Dedifferentiated amniotic fluid mesenchymal stem cell (primary cell): ENCODE data around the gene NWD2.
"Not testable (repeated sequence)": the region's sequence is repeated elsewhere in the genome, so short reads cannot be mapped to it uniquely, and the experiment has no call there.

ENCODE experiments used
- DNase-seq: peaks from one replicate; pipeline ENCODE4 v3.0.0-alpha.2; 2016; ENCODE audit errors: extremely low spot score

Gene NWD2, protein sequence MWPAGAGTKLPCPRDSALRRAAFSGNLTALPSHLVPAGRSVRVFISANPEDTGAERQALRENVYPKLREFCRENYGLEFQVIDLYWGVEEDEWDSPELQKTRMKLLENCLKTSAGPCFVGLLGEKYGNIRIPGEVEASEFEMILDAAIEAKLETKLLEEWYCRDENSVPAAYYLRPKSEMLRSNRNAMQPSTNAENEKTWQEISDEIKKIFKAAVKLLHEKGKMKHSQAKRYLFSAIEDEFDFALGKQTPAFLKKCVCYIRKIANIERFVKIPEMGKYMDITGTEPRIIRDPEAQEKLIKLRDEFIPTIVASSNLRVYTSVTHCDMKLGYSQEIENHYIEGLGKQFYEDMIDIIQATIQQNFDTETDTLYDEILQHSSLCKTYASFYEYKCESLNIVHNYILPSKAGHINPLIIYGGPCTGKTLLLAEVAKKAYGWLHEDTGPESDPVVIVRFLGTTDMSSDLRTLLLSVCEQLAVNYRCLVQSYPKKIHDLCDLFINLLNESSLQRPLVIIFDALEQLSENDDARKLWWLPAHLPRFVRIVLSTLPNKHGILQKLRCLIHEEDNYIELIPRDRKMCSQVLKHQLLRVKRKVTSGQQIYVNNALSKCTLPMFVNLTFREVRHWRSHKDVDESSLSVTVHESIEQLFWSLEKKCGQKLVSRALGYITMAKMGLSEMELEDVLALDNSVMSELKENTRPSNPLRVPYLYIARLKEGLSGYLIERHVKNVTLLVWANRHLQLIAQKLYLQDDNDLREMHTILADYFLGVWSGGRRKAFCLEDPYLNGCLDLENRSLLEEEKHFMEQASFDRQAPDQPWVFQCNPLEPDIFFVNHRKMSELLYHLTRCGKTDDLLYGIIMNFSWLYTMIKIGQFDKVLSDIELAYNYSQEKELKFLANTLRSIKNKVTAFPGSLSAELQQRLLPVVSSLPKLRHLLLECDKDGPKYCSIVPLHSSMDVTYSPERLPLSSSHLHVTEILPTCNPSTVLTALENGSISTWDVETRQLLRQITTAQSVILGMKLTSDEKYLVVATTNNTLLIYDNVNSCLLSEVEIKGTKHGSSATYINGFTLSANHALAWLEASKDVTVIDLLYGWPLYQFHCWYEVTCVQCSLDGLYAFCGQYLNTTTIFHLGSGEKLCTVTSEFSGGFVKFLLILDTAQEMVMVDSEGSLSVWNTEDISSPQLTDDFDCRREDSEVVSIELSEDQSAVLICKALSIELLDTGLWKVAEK (N-terminal part only)

DNA sequence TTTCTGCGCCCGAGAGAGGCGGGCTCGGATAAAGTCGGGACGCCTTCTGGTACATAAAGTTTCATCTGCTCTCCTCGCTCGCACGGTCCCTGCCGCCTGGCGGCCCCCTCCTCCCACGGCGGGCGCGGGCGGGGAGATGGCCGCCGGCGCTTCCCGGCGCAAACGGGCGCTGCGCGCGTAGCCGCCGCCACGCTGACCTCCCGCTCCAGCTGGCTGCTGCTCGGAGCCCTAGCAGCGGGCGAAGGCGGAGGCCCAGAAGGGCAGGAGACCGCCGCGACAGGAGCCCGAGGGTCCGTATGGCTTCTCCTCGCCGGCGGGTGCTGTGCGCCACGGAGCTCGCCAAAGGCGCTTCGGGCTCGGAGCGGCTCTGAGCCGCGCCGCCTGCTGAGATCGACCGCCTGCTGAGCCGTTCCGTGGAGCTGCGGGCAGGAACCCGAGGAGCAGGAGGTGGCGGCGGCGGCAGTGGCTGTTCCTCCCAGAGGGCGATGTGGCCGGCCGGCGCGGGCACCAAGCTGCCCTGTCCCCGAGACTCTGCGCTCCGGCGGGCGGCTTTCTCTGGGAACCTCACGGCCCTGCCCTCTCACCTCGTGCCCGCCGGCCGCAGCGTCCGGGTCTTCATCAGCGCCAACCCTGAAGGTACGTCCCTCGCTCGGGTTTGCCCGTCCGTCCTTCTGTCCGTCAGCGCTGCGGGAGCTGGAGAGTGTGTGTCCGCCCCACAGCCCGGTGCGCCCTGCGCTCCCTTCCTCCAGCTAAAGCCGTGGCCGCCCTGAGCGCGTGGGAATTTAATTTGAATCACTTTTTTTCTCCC is at the start of gene NWD2:
TSS of gene NWD2 (plus strand) at position 161 of the 808 bp plus-strand sequence. CDS start at position 486, 325 bp downstream.
- no peak for DNase-seq

DNA sequence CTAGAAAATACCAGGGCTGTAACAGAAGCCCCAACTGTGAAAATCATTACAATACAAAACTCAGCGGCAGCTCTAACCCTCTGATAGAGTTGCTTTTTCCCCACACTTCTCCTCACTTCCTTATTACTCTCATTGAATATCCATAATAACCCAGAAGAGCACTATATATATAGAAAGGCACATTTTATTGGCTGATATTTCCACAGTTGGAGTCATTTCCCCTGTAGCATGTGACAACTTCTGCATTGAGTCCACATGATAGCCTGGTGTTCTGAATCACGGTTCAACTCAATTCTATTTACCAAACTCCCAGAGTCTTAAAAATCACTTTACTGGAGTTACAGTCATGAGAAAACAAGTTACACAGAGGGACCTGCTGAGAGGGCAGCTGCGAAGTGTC is 46.6 kb upstream of the NWD2 start:
- no peak for DNase-seq

DNA sequence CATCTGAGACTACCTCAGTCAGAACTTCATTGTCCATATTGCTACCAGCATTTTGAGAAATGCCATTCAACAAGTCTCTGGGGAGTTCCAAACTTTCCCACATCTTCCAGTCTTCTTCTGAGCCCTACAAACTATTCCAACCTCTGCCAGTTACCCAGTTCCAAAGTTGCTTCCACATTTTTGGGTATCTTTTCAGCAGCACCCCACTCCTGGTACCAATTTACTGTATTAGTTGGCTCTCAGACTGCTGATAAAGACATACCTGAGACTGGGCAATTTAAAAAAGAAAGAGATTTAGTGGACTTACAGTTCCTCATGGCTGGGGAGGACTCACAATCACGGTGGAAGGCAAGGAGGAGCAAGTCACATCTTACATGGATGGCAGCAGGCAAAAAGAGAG is 39.8 kb upstream of the NWD2 start:
- DNase-seq = not testable (repeated sequence)

DNA sequence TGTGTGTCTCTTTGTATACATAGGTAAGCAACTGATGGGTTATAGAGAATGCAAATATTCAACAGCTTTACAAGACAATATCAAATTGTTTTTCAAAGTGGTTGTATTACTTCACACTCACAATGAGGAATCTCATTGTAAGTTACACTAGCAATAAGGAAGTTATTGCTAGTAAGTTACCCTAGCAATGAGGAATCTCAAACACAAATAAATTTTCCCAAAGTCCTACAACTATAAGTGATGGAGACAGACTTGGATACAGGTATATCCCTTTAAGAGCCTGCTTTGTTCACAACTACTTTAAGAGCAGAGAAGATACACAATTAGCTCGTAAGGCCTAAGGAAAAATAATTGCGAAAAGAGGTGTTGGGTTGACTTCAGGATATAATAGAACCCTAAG is 28.3 kb upstream of the NWD2 start:
- no peak for DNase-seq

DNA sequence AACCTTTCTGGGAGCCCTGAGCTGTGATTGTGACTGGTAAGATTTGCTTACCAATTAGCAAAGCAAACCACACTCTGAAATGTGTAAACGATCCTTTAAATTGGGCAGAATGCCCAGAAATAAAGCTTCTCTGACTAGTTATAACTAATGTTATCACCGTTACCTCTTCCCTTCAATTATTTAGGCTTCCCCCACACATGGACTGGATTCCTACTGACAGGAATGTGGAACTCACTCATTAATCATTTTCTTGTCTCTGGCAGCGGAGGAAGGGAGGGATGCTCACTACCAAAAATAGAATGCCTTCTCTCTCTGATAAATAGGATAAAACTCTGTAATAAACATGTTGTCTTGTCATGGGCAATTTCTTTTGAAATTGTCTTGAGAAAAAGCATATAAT is 25.3 kb upstream of the NWD2 start:
- DNase-seq = no peak

DNA sequence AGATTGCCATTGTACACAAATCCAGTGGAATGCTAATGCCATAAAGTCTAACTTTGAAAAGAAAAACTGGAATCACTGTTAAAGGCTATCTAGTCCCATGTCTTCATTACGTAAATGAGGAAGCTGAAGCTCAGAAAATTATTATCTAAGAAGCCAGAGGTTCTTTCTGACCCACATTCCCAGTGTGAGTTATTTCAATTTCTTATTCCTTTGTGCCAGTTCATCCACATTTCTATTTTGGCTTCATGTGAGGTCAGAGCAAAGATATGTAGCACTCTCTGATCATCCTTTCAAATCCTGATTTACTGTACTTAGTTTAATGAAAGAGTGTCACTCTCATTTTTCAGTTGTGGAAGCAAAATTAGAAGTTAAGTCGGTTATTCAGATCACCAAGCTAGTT is 24.6 kb upstream of the NWD2 start:
- no peak for DNase-seq

GRCh38 chr4:37220685-37221084 is 23.9 kb upstream of the NWD2 start:
- DNase-seq = no peak

DNA sequence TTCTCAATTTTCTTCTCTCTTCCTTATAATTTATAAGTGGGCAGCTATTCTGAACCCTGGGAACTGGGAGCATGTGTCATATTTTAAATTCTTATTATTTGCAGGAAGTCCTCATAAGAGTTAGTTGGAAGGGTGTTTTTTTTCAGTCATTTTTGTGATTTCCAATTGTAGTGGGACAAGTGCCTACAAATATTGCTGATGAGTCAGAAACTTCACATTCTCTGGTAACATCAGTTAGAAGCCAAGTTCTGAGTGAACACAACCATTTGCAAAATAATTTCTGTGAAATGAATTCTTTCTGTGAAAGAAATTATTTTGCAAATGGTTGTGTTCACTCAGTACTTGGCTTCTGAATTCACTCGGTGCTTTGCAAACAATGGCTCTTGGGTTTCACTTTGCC is 20.8 kb upstream of the NWD2 start:
- no peak for DNase-seq

- no peak for DNase-seq
Measured at GRCh38 chr4:37224854-37225253, 19.7 kb upstream of the NWD2 start.

DNA sequence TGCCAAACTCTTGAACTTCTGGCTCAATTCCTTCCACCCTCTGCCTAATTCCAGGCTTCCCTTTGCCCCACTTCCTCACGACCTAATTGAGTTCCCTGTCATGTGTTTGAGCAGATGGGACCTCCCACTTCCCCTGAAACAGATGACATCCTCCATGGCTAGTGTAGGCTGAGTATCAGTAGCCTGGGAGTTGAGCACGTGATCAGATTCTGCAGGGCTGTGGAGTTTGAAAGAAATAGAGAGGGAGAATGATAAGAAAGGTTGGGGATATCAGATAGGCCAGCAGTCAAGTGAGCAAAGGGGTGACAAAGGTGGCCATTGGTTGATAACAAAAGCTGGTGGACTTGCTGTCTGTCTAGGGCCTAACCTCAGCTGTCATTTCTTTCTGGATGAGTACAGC is 18.8 kb upstream of the NWD2 start:
- DNase-seq = no peak

DNA sequence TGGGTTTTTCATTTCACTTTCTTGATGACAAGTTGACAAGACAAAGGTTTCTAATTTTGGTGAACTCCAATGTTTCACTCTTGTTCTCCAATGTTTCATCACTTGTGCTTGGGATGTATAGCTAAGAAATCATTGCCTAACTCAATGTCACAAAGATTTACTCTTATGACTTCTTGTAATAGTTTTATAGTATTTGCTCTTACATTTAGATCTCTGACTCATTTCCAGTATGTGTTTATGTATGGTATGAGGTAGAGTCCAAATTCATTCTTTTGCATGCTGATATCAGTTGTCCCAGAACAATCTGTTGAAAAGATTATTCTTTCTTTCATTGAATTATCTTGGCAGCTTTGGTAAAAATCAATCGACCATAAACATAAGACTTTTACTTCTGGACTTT is 12.2 kb upstream of the NWD2 start:
- DNase-seq = no peak

DNA sequence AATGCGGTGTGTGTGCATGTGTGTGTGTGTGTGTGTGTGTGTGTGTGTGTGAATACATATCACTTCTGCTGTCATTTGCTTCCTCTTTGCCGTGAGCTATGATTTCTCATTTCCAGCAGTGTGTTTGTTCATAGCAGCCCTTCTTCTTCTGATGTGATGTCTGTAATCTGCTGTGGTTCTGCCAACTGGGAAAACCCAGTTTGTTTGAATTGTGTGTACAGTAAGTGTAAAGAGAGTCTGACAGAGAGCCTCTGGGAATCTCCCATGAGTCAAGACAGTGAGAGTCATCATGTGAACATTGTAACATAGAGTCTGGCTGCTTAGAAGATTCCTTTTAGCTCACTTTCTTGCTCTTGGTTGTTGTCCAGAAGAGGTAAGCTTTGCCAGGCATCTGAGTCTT is 8.4 kb upstream of the NWD2 start:
- DNase-seq = no peak

DNA sequence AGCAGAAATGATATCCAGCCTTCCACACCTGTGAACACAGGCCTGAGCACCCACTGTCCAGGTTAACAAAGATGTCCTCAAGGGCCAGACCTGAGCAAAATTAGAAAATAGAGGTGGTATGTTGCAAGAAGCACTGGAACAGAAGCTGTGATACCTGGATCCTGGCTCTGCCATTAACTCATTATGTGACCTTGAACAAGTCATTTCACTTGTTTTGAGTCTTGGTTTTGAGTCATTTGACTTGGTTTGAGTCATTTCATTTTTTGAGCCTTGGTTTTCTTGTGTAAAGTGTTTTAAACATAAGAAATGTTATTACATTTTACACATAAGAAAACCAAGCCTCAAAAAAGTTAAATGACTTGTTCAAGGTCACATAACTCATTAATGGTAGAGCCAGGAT is 2.9 kb upstream of the NWD2 start:
- DNase-seq = no peak

DNA sequence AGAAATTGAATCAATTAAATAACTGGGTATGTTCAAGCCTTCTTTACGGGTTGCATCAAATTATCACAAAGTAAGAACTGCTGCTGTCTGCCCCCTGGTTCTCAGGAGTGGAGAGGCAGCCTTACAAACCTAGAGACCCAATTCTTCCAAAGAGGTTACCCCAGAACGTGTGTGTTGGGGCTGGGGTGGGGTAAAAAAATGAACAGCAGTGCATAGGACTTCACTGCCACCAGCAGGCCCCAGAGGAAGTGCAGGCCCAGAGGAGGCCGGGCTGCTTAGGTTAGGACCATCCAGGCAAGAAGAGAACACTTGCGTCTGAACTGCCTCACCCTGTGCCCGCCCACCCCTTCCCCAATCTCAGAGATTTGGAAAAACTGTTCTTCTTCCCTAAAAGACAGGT is 1.5 kb upstream of the NWD2 start:
- DNase-seq = no peak

- DNase-seq = no peak
Measured at GRCh38 chr4:37243722-37244582, 591 bp upstream of the NWD2 start.

- no peak for DNase-seq
Measured at GRCh38 chr4:37245391-37245954, 930 bp downstream of the NWD2 start.

DNA sequence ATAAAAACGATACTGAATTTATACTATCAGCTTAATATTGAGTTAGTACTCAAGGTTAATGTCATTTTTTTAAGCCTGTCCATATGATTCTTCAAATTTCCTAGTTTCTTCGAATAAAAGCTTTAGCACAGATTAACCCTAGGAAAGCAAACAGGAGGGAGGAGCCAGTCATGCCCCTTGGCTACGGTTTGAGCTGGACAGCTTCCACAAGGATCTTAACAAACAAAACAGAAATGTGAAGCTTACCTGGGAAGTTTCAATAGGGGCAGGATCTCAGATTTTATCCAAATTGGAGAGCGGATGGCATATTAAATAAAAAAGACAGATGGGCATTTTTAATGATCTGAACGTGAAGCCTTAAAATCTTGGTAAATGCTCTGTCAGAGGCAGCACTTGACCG is 2.3 kb downstream of the NWD2 start:
- no peak for DNase-seq

DNA sequence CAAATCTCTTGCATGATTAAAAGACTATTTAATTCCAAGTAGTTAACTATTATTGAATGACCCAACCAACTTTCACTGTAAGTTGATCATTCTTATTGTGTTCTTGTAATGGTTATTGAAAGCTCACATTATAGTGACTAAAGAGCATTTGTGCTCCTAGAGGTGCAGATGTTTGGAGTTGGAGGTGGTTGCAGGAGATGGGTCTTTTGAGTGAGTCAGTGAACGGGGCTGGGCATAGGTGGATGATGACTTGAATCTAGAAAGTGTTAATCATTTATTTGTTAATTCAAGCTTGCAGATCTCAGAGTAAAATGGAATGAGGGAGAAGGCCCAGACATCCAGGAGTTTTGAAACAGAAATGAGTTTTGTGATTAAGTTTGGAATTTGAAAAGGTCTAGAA is 13.7 kb downstream of the NWD2 start:
- DNase-seq = no peak

DNA sequence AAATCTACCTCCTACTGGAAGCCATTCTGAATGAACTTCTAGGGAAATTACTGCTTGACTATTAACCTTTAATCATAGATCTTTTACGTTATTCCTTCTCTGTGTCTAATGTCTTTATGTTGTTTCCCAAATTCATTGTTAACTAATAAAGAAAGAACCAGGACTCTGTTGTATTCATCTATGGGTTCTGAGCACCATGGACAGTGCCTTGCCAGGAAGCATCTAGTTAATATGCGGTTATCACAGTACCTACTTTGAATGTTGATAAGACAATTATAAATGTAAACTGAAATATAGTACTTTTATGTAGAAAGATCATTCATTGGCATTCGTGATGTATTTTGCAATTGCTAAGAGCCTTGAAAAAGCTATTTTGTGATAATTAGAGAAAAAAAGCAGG is 23.8 kb downstream of the NWD2 start:
- no peak for DNase-seq

DNA sequence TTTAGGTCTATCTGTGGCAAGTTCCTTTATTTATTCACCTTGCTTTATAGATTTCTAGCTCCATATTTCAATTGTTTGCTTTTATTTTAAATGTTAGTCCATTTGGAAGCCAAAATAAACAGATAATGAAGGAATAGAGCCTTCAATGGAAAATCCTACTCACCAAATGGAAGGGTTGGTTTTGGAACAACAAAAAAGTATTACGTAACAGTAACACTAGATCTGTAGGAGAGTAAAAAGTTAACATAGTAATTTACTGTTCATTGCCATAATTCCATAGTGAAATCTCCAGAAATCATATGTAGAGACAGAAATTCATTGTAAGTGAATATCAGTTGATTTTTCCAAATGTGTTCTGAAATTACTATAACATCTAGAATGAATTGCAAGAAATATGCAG is 34.6 kb downstream of the NWD2 start:
- DNase-seq = no peak
